Astrocyte of the spinal cord (primary cell): Measurements from ENCODE around the gene C9.

ENCODE experiments used
- DNase-seq: peaks from one replicate; pipeline ENCODE4 v3.0.0; 2011; ENCODE audit warnings: low read depth, low spot score
- H3K4me3 ChIP-seq: 2 replicates; pipeline ENCODE4 v1.5.1; 2011; ENCODE audit warnings: low read depth, mild to moderate bottlenecking, low read length, moderate library complexity
- CTCF ChIP-seq: IDR thresholded peaks from 2 replicates; pipeline ENCODE4 v1.5.1; 2012; ENCODE audit warnings: low read depth, mild to moderate bottlenecking, low read length, inconsistent platforms
- in situ Hi-C: cut with HindIII; loops from 2 replicates; pipeline ENCODE4 v1.10.0; 2017; ENCODE audit warnings: low sequenced_read_pairs

C9 gene

GRCh38 chr5:39394946-39395345 lies 30.7 kb upstream of the C9 start:
- TF ChIP-seq CTCF = no peak
- in situ Hi-C loops = no loop called here
- no peak overlapping the region for H3K4me3 ChIP-seq
- DNase-seq = peak; percentile 68

- no peak for DNase-seq
- H3K4me3 ChIP-seq = no peak overlapping the region
- TF ChIP-seq CTCF = no peak
- in situ Hi-C loops = no loop called here
Measured at GRCh38 chr5:39390945-39391344, 26.6 kb upstream of the C9 start.

DNA sequence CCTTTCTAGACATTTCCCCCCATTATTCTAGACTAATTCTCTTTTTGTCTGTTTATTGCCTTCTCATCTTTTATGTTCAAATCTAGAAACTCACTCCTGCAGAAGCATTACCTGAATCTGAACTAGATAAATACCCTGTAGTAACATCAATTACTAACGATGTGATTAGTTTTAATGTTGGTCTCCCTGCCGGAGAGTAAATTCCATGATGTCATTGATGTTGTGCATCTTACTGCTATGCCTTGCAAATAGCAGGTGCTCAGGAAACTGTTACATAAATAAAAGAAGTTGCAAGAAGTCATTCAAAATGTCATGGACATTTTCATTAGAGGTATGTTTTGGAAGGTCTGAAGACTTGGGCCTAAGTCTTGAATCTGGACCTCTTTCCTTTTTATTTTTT lies 23.0 kb upstream of the C9 start:
- H3K4me3 ChIP-seq = no peak overlapping the region
- in situ Hi-C loops = no loop called here
- TF ChIP-seq CTCF = no peak
- no peak for DNase-seq

GRCh38 chr5:39384271-39384670 lies 20.0 kb upstream of the C9 start:
- no peak for DNase-seq
- H3K4me3 ChIP-seq = no peak overlapping the region
- in situ Hi-C loops = no loop called here
- no peak for TF ChIP-seq CTCF

GRCh38 chr5:39381376-39381775 lies 17.1 kb upstream of the C9 start:
- no peak for TF ChIP-seq CTCF
- in situ Hi-C loops = no loop called here
- no peak overlapping the region for H3K4me3 ChIP-seq
- DNase-seq = no peak

- no peak for DNase-seq
- H3K4me3 ChIP-seq = no peak overlapping the region
- in situ Hi-C loops = no loop called here
- TF ChIP-seq CTCF = no peak
Measured at GRCh38 chr5:39379693-39380092, 15.4 kb upstream of the C9 start.

DNA sequence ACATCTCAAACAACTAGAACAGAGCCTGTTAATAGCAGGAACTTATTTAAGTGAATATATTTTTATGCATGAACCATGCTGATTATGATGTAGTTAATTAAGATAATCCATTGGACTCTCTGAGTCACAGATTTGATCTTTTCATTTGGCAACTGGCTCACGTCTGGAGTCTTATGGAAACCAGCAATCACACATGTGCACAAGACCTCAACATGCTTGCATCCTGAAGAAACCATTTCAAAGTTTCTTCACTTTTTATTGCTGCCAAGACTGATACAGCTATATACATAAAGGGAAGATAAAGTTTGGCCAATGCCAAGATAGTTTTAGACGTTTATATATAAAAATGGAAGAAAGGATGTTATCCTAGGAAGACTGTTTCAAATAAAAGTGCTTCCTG lies 13.3 kb upstream of the C9 start:
- in situ Hi-C loops = no loop called here
- no peak for DNase-seq
- TF ChIP-seq CTCF = no peak
- H3K4me3 ChIP-seq = no peak overlapping the region
